Astrocyte (in vitro differentiated cells and primary cell): ENCODE results near the gene DBI. TPM values are rescaled to one million over a fixed set of nuclear protein-coding genes. Genes with fewer than 3 reads are reported as not detected.

ENCODE experiments used
- total RNA-seq: library from RNA; stranded (reverse); gene quantifications from 2 replicates; pipeline ENCODE4 v1.2.1, GENCODE V29; 2021

The DBI gene
- total RNA-seq, 1 donor from 2014 or later, result 126 TPM

Other genes starting within 250 kb of the DBI start
- gene C1QL2, start 208.2 kb upstream of the DBI start, total RNA-seq, result 0.20 TPM in 1 of 2 replicates, not detected in the other
- 38.8 and 43.1 TPM in 2 replicates for gene STEAP3, start 143.1 kb upstream of the DBI start, total RNA-seq
- gene C2orf76, start 143 bp upstream of the DBI start, total RNA-seq, result 8.1 and 9.2 TPM in 2 replicates
- 1.6 and 3.3 TPM in 2 replicates for gene TMEM37, start 64.9 kb downstream of the DBI start, total RNA-seq
- not detected in 2 replicates for gene SCTR, start 157.5 kb downstream of the DBI start, total RNA-seq
- 0.29 and 0.61 TPM in 2 replicates for gene CFAP221, start 177.5 kb downstream of the DBI start, total RNA-seq